Measurements from ENCODE around the gene PUS10. TPM values are rescaled to one million over a fixed set of nuclear protein-coding genes. Genes with fewer than 3 reads are reported as not detected.

PUS10 gene
- total RNA-seq, 1 experiment from 2014 or later, result 6.8 TPM

DNA sequence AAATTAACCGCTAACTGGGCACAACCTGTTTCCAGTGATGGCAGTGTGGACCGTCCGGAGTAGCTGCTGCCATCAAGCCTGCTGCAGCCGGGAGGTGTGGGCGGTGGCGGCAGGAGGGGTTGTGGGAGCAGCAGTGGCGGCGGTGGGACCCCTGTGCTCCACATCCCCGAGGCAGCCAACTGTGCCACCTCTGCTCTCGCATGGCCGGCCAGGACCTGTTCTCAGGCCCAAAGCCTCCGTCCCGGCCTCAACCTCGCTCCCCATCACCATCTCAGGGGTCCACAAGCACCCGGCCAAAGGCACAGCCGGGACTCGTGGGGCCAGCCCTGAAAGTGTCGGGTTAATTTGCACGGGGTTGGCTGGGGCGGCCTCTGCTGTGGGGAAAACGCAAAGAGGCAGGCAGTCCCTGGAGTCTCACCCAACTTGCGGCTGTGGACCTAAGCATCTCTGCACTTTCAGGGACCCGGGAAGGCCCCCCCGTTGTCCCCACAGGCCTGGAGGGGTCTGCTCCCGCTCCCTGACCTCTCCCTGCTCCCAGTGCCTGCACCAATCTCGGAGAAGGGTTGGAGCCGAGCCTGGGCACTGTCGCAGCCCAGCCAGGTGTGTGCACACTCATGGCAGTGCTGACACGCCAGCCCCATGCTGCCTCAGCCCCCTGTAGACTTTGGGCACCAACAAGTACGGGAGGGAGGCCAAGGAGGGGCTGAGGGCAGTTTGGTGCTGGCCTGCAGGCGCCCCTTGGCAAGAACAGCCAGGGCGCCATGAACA, 45.0 kb downstream of the PUS10 start:
- no peak for DNase-seq (ENCODE audit: low read depth)

GRCh38 chr2:60966507-60967405, 51.3 kb downstream of the PUS10 start:
- DNase-seq (ENCODE audit: low read depth), result no peak

DNA sequence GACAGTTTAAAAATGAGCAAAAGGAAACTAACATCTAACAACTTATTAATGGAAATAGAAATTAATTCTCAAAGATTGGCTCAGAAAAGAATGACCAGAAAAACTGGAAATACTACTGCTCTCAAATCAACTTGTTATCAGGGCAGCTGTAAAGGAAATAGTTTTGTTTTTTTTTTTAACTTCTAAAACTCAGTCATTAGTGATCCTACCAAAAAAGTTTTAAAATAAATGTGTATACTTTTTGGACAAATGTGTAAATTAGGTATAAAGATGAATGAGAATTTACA, 52.6 kb downstream of the PUS10 start:
- DNase-seq (ENCODE audit: low read depth), result no peak

DNA sequence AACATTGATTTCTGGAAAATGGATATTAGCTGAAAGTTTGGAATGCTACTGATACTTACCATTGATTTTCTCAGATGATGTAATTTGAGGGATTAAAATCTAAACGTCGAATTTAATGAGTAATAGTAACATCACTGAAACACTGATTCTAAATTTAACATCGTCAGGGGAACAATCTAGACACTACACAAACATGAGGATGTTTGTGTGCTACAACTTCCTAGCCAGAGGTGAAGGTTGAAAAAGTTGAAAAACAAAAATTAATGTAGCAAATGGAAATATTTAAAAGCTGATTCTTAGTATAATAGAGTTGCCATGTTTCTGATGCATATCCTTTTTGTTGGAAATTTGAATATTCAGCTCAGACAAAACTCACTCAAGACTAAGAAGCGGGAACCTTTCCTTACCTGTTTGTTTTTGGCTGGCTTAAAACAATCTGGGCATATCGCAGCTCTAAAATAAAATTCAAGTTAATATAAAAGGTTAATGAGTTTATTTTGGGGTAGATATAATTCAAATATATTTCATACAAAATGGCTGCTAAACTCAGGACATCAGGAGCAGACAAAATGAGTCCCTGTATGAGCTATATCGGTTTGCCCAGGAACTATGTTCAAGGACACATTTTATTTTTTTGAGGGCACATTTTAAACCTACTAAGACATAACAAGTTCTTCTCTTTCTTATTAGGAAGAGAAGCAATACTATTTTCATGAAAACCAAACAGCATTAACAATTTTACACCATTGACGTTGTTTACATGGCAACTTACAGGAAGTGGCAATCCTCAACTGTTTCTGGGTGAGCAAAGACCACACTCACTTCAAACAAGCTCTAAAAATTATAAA, 53.2 kb downstream of the PUS10 start:
- no peak for DNase-seq (ENCODE audit: low read depth)

- no peak for DNase-seq (ENCODE audit: low read depth)
Measured at GRCh38 chr2:60963190-60963589, 54.9 kb downstream of the PUS10 start.

- DNase-seq (ENCODE audit: low read depth), result no peak
Measured at GRCh38 chr2:60962528-60962927, 55.5 kb downstream of the PUS10 start.

- peak; percentile 21 for DNase-seq (ENCODE audit: low read depth)
Measured at GRCh38 chr2:60961457-60961856, 56.6 kb downstream of the PUS10 start.

- DNase-seq (ENCODE audit: low read depth), result no peak
Measured at GRCh38 chr2:60960706-60961105, 57.3 kb downstream of the PUS10 start.

GRCh38 chr2:60959501-60959900, 58.6 kb downstream of the PUS10 start:
- no peak for DNase-seq (ENCODE audit: low read depth)

GRCh38 chr2:60958800-60959199, 59.3 kb downstream of the PUS10 start:
- DNase-seq (ENCODE audit: low read depth), result peak; percentile 79

DNA sequence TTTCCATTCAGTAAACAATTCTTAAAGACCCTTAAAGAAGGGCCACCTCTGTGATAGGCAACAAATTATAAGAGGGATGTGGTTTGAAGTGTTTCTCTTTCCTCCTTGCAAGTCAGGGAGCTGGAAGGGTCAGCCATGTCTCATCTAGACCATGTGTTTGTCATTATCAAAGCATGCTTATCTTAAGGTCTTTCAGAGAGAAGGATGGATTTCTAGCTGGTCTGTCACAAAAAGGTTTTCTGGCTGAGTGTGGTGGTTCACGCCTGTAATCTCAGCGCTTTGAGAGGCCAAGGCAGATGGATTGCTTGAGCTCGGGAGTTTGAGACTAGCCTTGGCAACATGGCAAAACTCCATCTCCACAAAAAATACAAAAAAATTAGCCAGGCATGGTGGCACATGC, 59.7 kb downstream of the PUS10 start:
- DNase-seq (ENCODE audit: low read depth), result peak; percentile 42

GRCh38 chr2:60957643-60958042, 60.4 kb downstream of the PUS10 start:
- DNase-seq (ENCODE audit: low read depth), result peak; percentile 3

DNA sequence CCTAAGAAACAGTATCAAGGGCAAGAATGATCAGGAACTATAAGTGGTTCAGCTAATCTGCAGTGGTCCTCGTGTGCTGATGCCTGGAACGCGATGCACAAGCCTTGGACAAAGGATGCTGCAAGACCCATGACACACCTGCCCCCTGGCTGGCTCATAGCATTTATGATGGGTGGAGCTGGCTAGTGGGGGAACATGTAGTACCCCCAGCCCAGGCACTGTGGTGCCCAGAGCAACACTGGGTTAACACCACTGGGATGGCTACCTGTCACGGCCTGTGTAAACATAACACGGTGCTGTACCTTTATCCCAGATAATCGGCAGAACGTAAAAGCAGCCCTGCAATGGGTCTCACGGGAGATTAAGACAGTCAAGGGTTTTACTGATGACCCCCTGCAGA, 60.8 kb downstream of the PUS10 start:
- DNase-seq (ENCODE audit: low read depth), result no peak

DNA sequence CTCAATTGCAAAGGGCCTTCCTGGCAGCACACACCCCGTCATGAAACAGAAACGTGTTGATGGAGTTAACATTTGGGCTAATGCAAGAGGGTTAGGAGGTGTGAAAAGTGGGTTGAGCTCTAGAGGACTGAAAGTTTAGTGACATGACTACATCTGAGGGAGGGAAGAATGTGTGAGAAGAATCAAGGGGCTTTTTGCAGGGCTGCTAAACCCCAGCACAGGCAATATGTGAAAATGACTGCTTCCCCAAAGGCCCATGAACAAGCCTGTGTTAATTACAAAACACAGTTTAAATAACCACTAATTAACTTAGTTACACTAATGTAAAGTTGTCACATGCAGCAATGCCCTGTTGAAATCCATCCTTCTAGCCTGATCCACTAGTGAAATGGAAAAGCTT, 63.9 kb downstream of the PUS10 start:
- DNase-seq (ENCODE audit: low read depth), result no peak

DNA sequence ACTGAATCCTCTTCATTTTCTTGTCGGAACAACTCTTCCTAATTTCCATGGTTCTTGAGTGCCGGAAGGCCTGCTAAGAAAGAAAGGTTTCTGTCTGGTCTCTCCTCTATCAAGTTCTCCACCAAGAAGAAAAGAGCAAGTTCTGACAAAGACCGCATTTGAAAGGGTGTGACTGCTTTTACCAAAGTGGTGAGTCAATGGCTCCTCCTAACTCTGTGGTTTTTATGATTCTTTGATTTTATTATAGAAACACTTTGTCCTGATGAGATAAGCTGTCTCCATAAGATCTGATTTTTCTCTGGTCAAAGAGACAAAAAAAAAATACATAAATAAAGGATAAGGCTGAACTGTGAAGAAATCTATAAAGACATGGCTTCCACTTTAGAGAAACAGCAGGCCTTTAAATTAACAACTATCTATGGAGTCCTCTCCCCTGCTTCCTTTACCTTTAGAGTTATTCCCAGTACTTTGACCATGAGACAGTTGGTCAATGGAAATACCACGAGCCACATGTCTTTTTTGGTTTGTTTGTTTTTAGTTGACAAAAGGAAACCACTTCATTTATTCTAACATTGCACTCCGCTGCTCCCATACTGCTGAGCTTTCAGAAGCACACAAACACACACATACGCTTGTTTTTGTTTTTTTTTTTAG, 69.0 kb downstream of the PUS10 start:
- peak; percentile 60 for DNase-seq (ENCODE audit: low read depth)

GRCh38 chr2:60948161-60948560, 69.9 kb downstream of the PUS10 start:
- DNase-seq (ENCODE audit: low read depth), result no peak

- no peak for DNase-seq (ENCODE audit: low read depth)
Measured at GRCh38 chr2:60947056-60947455, 71.0 kb downstream of the PUS10 start.

DNA sequence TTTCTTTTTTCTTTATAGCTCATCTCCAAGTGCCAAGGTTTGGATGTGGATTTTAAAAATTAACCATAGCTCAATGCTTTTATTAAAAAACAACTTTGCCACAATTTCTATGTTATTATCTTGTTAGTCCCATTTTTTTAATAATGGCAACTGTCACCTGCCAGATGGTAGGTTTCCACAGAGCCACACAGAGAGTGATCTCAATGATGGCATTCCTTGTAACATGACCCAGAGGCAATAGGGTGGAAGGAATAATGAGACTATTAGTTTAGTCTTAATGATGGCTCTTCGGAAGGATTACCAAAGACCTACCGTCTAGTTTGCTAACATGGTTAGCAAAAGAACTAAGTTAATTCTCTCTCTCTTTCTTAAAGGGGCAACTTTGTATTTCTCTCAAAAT, 72.7 kb downstream of the PUS10 start:
- no peak for DNase-seq (ENCODE audit: low read depth)

DNA sequence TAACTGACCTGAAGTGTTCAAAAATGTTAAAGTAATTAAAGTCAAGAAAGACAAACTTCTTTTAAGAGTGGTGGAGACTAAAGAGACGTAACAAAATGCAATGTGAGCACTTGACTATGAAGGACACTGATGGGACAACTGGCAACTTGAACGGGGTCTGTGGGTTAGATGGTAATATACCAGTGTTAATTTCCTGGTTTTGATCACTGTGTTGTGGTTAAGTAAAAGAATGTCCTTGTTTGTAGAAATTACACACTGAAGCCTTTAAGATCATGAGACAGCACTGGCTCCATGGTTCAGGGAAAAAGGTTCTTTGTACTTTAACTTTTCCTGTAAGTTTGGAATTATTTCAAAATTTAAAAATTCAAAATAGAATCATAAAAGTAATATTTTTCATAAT, 78.4 kb downstream of the PUS10 start:
- DNase-seq (ENCODE audit: low read depth), result no peak

DNA sequence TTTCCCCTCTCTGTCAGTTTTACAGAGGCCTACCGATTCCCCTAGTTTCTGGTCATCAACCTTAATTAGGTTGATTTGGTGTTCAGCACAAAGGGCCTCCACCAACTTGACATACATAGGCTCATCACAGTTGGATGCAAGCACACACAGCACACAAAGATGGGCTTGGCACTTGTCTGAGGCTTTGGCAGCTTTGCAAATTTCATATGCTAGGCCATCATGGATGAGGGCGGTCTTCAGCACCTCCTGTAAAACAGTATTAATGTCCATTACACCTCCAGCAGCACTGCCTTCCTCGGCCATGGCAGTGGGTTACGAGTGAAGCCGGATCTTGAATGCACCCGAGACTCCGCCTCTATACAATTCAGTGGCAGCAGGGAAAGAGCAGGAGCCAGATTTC, 79.8 kb downstream of the PUS10 start:
- no peak for DNase-seq (ENCODE audit: low read depth)

DNA sequence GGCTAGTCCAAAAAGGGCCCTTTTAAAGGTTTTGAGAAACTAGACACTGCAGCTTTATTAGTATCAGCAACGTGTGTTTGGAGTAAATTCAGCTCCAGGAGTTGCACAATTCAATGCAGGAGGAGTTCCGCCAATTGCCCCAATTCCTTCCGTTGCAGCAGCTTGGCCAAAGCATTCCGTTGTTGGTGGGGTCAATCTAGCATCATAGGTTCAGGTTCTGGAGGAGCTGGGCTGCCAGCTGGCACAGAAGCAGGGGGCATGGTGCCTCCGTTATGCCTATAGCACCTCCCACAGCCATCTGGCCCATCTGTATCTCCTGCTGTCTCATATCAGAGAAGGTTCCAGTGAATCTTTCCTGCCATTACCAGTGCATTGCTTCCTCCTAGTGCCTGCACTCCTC, 81.3 kb downstream of the PUS10 start:
- no peak for DNase-seq (ENCODE audit: low read depth)

All from M059J (cell line).